Measurements from ENCODE around the gene USP9X.

The USP9X gene

GRCh38 chrX:41066391-41066790 is 18.9 kb upstream of the USP9X start:
- Mint-ChIP-seq H3K9me3 (no peaks in the 10 kb centered on the region), H3K27ac (no peak overlapping the region), H3K36me3 (no peaks in the 10 kb centered on the region), H3K4me3 (no peak overlapping the region), H3K4me1 (no peaks in the 10 kb centered on the region), H3K27me3 (no peaks in the 10 kb centered on the region)
- ATAC-seq (ENCODE audit: low read depth) (no peak), DNase-seq (ENCODE audit: low spot score in 2 of 2) (no peak)

DNA sequence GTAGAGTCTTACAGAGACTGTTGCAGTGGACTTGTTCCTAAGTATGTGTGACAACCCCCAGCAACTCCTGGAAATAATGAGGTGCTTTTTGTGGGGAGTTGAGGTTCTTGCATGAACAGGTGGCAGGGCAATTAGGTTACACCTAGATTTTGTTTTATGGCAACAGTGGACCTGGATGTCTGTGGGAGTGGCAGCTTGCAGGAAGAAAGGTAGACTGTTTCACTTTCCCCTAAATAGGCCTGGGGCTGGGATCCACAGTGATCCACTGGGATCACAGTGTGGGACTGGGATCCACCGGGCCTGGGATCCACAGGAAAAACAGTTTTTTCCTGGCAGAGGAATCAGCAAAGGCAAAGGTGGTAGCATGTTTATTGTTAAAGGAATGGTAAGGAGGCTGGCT is 18.3 kb upstream of the USP9X start:
- no peak overlapping the region for H3K4me3 Mint-ChIP-seq
- DNase-seq (ENCODE audit: low spot score in 2 of 2) (no peak), ATAC-seq (ENCODE audit: low read depth) (no peak)
- no peaks in the 10 kb centered on the region for H3K4me1 Mint-ChIP-seq
- no peaks in the 10 kb centered on the region for H3K27me3 Mint-ChIP-seq
- no peaks in the 10 kb centered on the region for H3K9me3 Mint-ChIP-seq
- H3K36me3 Mint-ChIP-seq = no peaks in the 10 kb centered on the region
- H3K27ac Mint-ChIP-seq = no peak overlapping the region

- no peaks in the 10 kb centered on the region for H3K9me3 Mint-ChIP-seq
- no peak for ATAC-seq (ENCODE audit: low read depth)
- H3K4me3 Mint-ChIP-seq = no peak overlapping the region
- H3K27ac Mint-ChIP-seq = no peak overlapping the region
- H3K27me3 Mint-ChIP-seq = no peaks in the 10 kb centered on the region
- no peak for DNase-seq (ENCODE audit: low spot score in 2 of 2)
- H3K4me1 Mint-ChIP-seq = no peaks in the 10 kb centered on the region
- H3K36me3 Mint-ChIP-seq = no peaks in the 10 kb centered on the region
These were observed 17.5 kb upstream of the USP9X start for GRCh38 chrX:41067721-41068120.

GRCh38 chrX:41076742-41077141 is 8.5 kb upstream of the USP9X start:
- no peaks in the 10 kb centered on the region for H3K27me3 Mint-ChIP-seq
- DNase-seq (ENCODE audit: low spot score in 2 of 2) = no peak
- ATAC-seq (ENCODE audit: low read depth) = no peak
- H3K4me3 Mint-ChIP-seq = no peak overlapping the region
- H3K27ac Mint-ChIP-seq = no peak overlapping the region
- H3K4me1 Mint-ChIP-seq = no peaks in the 10 kb centered on the region
- H3K9me3 Mint-ChIP-seq = no peaks in the 10 kb centered on the region
- H3K36me3 Mint-ChIP-seq = no peaks in the 10 kb centered on the region

GRCh38 chrX:41081821-41082220 is 3.4 kb upstream of the USP9X start:
- H3K27ac Mint-ChIP-seq = no peak overlapping the region
- no peak overlapping the region for H3K4me3 Mint-ChIP-seq
- H3K36me3 Mint-ChIP-seq = peaks cover 2% of the 10 kb centered on the region
- ATAC-seq (ENCODE audit: low read depth) (no peak), DNase-seq (ENCODE audit: low spot score in 2 of 2) (no peak)
- no peaks in the 10 kb centered on the region for H3K4me1 Mint-ChIP-seq
- no peaks in the 10 kb centered on the region for H3K9me3 Mint-ChIP-seq
- no peaks in the 10 kb centered on the region for H3K27me3 Mint-ChIP-seq

GRCh38 chrX:41082783-41083182 is 2.5 kb upstream of the USP9X start:
- Mint-ChIP-seq H3K4me3 (no peak overlapping the region), H3K36me3 (peaks cover 2% of the 10 kb centered on the region), H3K27me3 (no peaks in the 10 kb centered on the region), H3K27ac (no peak overlapping the region), H3K4me1 (no peaks in the 10 kb centered on the region), H3K9me3 (no peaks in the 10 kb centered on the region)
- DNase-seq (ENCODE audit: low spot score in 2 of 2) = no peak
- ATAC-seq (ENCODE audit: low read depth) = no peak

DNA sequence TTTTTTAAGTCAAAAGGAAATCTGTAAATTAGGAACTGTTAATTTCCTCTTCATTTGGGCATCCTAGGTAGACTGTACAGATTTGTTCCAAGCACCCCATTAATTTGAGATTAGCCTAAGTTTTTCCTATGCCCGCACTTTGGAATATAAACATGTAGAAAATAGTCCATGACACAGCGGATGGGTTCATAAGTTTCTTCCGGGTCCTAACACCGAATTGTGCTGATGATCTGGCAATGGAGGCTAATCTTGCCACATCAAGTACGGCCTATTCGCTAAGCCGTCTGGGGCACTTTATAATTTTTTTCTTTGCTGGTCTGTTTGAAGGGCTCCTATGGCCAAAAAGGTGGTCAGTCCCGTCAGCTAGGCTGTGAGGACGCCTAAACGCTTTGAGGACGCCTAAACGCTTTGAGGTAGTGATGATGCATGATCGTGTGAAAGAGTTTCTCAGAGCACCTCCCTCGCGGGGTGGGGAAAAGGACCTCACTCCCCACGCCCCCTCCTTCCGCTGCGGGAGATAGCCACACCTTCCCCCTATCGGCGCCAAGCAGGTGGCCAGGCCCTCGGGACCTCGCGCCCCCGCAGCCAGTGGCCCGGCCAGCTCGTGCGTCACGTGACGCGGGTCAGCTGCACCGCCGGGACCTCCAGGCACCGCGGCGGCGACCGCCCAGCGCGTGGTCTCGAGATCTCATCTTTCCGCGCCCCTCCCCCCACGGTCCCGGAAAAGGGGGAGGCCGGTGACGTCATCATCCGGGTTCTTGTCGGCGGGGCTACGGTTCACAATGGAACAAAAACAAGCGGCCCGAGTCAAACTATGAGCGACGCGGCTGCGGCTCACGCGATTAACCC is 977 bp upstream of the USP9X start:
- Mint-ChIP-seq H3K9me3 (no peaks in the 10 kb centered on the region), H3K27me3 (no peaks in the 10 kb centered on the region), H3K27ac (peak overlapping the region; percentile 98), H3K4me1 (peaks cover 2% of the 10 kb centered on the region), H3K36me3 (peaks cover 4% of the 10 kb centered on the region), H3K4me3 (peak overlapping the region; percentile 89)
- ATAC-seq (ENCODE audit: low read depth) (peak; percentile 65), DNase-seq (ENCODE audit: low spot score in 2 of 2) (peak; percentile 96 to 100)

GRCh38 chrX:41085512-41085877 is 250 bp downstream of the USP9X start:
- Mint-ChIP-seq H3K27ac (peak overlapping the region; percentile 98), H3K36me3 (peaks cover 4% of the 10 kb centered on the region), H3K4me1 (peaks cover 2% of the 10 kb centered on the region), H3K27me3 (no peaks in the 10 kb centered on the region), H3K4me3 (peak overlapping the region; percentile 89), H3K9me3 (no peaks in the 10 kb centered on the region)
- peak; percentile 28 for ATAC-seq (ENCODE audit: low read depth)
- DNase-seq (ENCODE audit: low spot score in 2 of 2) = peak; percentile 62 to 73

GRCh38 chrX:41085878-41086626 is 807 bp downstream of the USP9X start:
- Mint-ChIP-seq H3K9me3 (no peaks in the 10 kb centered on the region), H3K27me3 (no peaks in the 10 kb centered on the region), H3K4me3 (peak overlapping the region; percentile 89), H3K27ac (peak overlapping the region; percentile 98), H3K4me1 (peaks cover 2% of the 10 kb centered on the region), H3K36me3 (peaks cover 4% of the 10 kb centered on the region)
- peak; percentile 1 for ATAC-seq (ENCODE audit: low read depth)
- peak; percentile 25 to 53 for DNase-seq (ENCODE audit: low spot score in 2 of 2)

DNA sequence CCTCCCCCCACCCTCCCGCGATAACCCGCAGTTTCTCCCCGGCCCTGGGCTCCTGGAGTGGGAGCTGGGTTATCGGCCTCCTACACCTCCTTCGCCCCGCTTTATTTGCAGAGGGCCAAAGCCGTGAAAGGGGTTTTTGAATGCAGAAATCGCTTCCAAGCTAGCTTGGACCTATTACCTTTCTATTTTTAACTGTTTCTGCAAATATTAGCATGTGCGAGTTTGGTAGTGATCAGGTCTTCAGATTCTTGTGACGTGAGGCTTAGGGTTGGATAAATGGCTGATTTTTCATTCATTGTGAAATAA is 1.3 kb downstream of the USP9X start:
- Mint-ChIP-seq H3K27ac (peak overlapping the region; percentile 98), H3K4me1 (peaks cover 2% of the 10 kb centered on the region), H3K4me3 (peak overlapping the region; percentile 89), H3K27me3 (no peaks in the 10 kb centered on the region), H3K9me3 (no peaks in the 10 kb centered on the region), H3K36me3 (peaks cover 4% of the 10 kb centered on the region)
- DNase-seq (ENCODE audit: low spot score in 2 of 2) (no peak), ATAC-seq (ENCODE audit: low read depth) (no peak)

DNA sequence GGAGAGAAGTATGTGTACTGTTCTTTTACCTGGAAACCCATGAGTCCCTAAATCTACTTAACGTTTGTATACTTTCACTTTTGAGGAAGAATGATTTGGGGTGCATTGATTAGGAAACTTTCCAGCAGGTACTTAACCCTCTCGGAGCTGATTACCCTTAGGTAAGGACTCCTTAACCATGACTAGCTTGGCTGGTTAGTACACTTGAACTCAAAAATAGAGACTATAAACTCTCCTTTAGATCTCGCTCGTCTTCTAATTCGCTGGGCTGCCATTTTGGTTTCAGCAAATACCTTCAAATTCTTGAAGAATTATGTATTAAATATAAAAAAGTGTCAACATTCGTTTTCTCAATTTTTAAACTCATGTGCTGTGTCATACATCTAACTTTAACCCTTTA is 2.0 kb downstream of the USP9X start:
- peaks cover 2% of the 10 kb centered on the region for H3K4me1 Mint-ChIP-seq
- no peak for DNase-seq (ENCODE audit: low spot score in 2 of 2)

GRCh38 chrX:41090568-41091238 is 5.5 kb downstream of the USP9X start:
- Mint-ChIP-seq H3K4me3 (no peak overlapping the region), H3K4me1 (peaks cover 15% of the 10 kb centered on the region)
- no peak for ATAC-seq (ENCODE audit: low read depth)

More for the DNA sequence above, 2.0 kb downstream of the USP9X start:
- Mint-ChIP-seq H3K27me3 (no peaks in the 10 kb centered on the region), H3K27ac (peak overlapping the region; percentile 98), H3K4me3 (peak overlapping the region; percentile 89), H3K9me3 (no peaks in the 10 kb centered on the region), H3K36me3 (peaks cover 4% of the 10 kb centered on the region)
- no peak for ATAC-seq (ENCODE audit: low read depth)

GRCh38 chrX:41092776-41093175 is 7.5 kb downstream of the USP9X start:
- no peak overlapping the region for H3K27ac Mint-ChIP-seq
- no peak for ATAC-seq (ENCODE audit: low read depth)
- no peaks in the 10 kb centered on the region for H3K27me3 Mint-ChIP-seq
- H3K9me3 Mint-ChIP-seq = no peaks in the 10 kb centered on the region
- H3K36me3 Mint-ChIP-seq = peaks cover 5% of the 10 kb centered on the region
- H3K4me3 Mint-ChIP-seq = no peak overlapping the region
- no peak for DNase-seq (ENCODE audit: low spot score in 2 of 2)
- H3K4me1 Mint-ChIP-seq = peaks cover 19% of the 10 kb centered on the region

More at GRCh38 chrX:41090568-41091238, 5.5 kb downstream of the USP9X start:
- Mint-ChIP-seq H3K9me3 (no peaks in the 10 kb centered on the region), H3K27me3 (no peaks in the 10 kb centered on the region), H3K27ac (no peak overlapping the region), H3K36me3 (peaks cover 5% of the 10 kb centered on the region)
- DNase-seq (ENCODE audit: low spot score in 2 of 2) = no peak

GRCh38 chrX:41095174-41095573 is 9.9 kb downstream of the USP9X start:
- Mint-ChIP-seq H3K36me3 (peaks cover 7% of the 10 kb centered on the region), H3K4me3 (peak overlapping the region; percentile 8), H3K9me3 (no peaks in the 10 kb centered on the region), H3K27me3 (no peaks in the 10 kb centered on the region), H3K4me1 (peaks cover 24% of the 10 kb centered on the region), H3K27ac (peak overlapping the region; percentile 9)
- no peak for ATAC-seq (ENCODE audit: low read depth)
- DNase-seq (ENCODE audit: low spot score in 2 of 2) = no peak
